ENCODE results near the gene CASP4.
"Not testable (repeated sequence)": the region's sequence is repeated elsewhere in the genome, so short reads cannot be mapped to it uniquely, and the experiment has no call there.

Gene CASP4

GRCh38 chr11:104968355-104968855 lies at the start of gene CASP4:
Gene CASP4, minus strand, starts transcription at chr11:104968574. Its CDS starts 49 bp downstream, at chr11:104968525.
- DNase-seq = peak; percentile 92

- no peak for DNase-seq
Measured at GRCh38 chr11:105007463-105007862, 39.1 kb upstream of the CASP4 start.

- no peak for DNase-seq
Measured at GRCh38 chr11:105005451-105005845, 37.1 kb upstream of the CASP4 start.

- DNase-seq = peak; percentile 8
Measured at GRCh38 chr11:105004021-105004420, 35.6 kb upstream of the CASP4 start.

- DNase-seq = no peak
Measured at GRCh38 chr11:105003151-105003550, 34.8 kb upstream of the CASP4 start.

GRCh38 chr11:105000797-105001196 lies 32.4 kb upstream of the CASP4 start:
- DNase-seq = no peak

- no peak for DNase-seq
Measured at GRCh38 chr11:105000167-105000566, 31.8 kb upstream of the CASP4 start.

- no peak for DNase-seq
Measured at GRCh38 chr11:104999721-105000120, 31.3 kb upstream of the CASP4 start.

GRCh38 chr11:104997288-104997687 lies 28.9 kb upstream of the CASP4 start:
- DNase-seq = no peak

- no peak for DNase-seq
Measured at GRCh38 chr11:104995001-104995408, 26.6 kb upstream of the CASP4 start.

- no peak for DNase-seq
Measured at GRCh38 chr11:104992781-104993180, 24.4 kb upstream of the CASP4 start.

- DNase-seq = no peak
Measured at GRCh38 chr11:104991994-104992393, 23.6 kb upstream of the CASP4 start.

- DNase-seq = no peak
Measured at GRCh38 chr11:104984808-104985207, 16.4 kb upstream of the CASP4 start.

- no peak for DNase-seq
Measured at GRCh38 chr11:104979839-104980238, 11.5 kb upstream of the CASP4 start.

- DNase-seq = no peak
Measured at GRCh38 chr11:104973616-104974015, 5.2 kb upstream of the CASP4 start.

GRCh38 chr11:104972924-104973323 lies 4.5 kb upstream of the CASP4 start:
- not testable (repeated sequence) for DNase-seq

GRCh38 chr11:104970756-104971155 lies 2.4 kb upstream of the CASP4 start:
- no peak for DNase-seq

GRCh38 chr11:104968856-104969776 lies 742 bp upstream of the CASP4 start:
- DNase-seq = peak; percentile 21

- DNase-seq = peak; percentile 45
Measured at GRCh38 chr11:104967534-104968354, 630 bp downstream of the CASP4 start.

GRCh38 chr11:104965735-104966134 lies 2.6 kb downstream of the CASP4 start:
- DNase-seq = no peak

- no peak for DNase-seq
Measured at GRCh38 chr11:104964247-104964646, 4.1 kb downstream of the CASP4 start.

GRCh38 chr11:104962852-104963251 lies 5.5 kb downstream of the CASP4 start:
- DNase-seq = no peak

- no peak for DNase-seq
Measured at GRCh38 chr11:104957280-104957679, 11.1 kb downstream of the CASP4 start.

GRCh38 chr11:104956528-104956927 lies 11.8 kb downstream of the CASP4 start:
- no peak for DNase-seq

Data from HCEC 1CT (cell line).